ENCODE data around the gene RPTOR. TPM values are rescaled to one million over a fixed set of nuclear protein-coding genes. Genes with fewer than 3 reads are reported as not detected.

The RPTOR gene
- total RNA-seq, 1 experiment from 2014 or later: 25.1 TPM

- DNase-seq (ENCODE audit: low read depth): no peak
Measured at GRCh38 chr17:80940171-80941123, 395.8 kb downstream of the RPTOR start.

DNA sequence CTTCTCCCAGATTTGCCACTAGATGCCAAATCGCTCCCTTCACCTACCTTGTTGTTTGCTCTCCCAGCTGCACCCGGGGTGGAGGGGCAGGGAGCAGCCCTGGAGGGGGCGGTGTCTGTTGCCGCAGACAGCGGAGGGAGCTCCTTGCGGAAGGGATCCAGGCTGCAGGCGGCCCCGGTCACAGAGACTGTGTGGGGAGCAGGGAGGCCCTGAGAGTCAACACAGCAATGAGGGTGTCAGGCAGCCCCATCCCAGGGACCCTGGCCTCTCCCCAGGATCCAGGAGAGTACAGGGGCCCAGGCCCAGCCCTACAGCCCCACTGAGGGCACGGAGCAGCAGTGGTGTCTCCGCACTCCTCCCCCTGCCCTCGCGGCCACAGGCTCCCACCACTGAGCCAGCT lies 396.5 kb downstream of the RPTOR start:
- DNase-seq (ENCODE audit: low read depth): no peak

DNA sequence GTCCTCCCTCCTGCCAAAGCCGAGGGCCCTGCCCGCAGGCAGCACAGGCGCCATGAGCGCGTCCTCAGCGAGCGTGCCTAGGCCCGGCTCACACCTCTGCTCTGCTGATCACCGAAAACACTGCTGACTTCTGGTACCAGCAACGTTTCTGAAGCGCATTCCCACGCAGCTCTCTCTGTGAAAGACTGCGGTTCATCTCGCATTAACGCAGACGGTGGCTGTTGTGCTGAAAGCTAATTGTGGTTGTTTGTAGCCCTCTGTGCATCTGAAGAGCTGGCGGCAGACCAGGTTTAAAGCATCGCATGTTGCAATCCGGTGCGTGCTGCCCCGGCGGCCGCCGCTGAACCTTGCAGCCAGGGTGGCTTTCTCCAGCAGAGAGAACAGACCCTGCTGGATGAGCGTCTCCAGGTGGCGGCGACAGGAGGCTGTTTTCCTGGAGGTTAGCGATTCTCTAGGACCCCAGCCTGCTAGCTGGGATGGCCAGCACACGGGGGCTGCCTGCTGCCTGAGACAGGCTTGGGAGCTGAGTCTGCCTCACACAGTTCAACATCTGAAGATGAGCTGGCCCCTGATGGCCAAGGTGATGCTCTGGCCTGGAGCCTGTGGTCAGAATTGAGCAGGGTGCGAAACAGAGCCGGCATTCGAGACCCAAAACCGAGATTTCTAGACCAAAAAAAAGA lies 397.2 kb downstream of the RPTOR start:
- no peak for DNase-seq (ENCODE audit: low read depth)

DNA sequence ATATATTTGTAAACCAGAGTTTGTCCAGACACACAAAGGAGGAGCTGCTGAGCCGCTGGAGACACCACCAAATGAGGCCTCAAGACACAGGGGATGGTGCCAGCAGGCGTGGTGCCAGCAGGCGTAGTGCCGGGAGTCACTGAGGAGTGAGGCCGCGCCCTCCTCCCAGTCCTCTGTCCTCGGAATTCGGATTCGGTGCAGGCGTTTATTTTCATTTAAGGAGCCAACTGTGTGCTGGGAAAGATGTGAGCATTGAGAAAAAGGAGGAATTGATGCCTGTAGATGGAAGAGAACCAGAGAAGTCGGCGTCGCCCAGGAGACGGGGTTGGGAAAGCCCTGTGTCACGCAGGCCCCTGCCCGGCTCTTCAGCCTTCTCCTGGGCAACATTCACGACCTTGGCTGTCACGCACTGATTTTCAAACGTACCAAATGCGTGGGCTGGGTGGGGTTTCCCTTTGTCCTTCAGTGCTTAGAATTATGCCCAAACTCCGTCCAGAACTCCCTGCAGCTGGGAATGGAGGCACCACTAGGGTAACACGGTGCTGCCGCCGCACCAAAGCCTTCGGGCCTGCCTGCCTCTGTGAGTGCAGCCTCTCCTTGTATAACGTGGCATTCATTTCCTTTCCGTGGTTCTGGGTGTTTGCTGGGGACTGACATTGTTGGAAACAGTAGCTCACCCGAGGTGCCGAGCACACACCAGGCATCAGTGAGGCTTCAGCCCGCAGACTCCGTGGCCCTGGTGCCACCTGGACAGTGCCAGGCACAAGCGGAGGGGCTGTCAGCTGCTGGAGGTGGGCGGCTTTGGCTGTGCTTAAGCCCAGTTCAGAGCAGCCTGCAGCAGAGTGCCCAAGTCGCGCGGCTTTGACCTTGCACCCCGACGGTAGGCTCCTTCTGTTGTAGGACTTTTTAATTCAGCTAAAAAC lies 398.0 kb downstream of the RPTOR start:
- peak; percentile 65 for DNase-seq (ENCODE audit: low read depth)

DNA sequence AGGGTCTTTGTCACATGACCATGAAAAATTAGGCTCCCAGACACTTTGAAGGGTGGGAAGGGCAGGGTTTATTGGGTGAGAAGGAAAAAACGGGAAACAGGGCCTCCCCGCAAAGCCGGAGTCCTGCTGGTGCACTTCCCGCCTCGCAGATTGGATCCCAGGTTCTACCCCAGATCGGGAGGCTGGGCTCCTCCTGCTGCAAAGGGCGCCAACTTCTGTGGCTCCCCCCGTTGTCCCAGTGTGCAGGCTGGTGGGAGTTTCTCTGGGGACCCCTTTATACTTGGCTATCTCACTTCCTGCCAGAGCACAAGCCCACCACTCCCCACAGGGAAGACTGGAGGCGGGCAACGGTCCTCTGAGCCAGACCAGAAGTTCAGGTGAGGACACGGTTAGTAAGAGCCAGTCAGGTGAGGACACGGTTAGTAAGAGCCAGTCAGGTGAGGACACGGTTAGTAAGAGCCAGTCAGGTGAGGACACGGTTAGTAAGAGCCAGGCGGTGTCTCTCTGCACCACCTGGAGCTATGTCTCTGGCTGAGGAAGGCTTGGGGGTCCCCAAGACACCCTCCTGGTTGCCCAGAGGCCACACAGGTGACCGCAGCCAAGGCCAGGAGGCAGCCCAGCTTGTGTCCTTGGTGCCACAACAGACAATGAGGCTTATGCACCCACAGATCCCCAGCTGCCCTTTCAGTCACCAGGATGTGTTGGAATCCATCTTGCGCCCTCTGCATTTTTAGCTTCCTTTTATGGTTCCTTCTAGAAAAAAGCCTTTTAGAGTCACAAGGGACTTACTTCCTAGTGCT lies 398.9 kb downstream of the RPTOR start:
- DNase-seq (ENCODE audit: low read depth): no peak

GRCh38 chr17:80944326-80944725 lies 399.7 kb downstream of the RPTOR start:
- DNase-seq (ENCODE audit: low read depth): no peak

- no peak for DNase-seq (ENCODE audit: low read depth)
Measured at GRCh38 chr17:80945736-80946135, 401.1 kb downstream of the RPTOR start.

GRCh38 chr17:80946449-80946848 lies 401.8 kb downstream of the RPTOR start:
- no peak for DNase-seq (ENCODE audit: low read depth)

DNA sequence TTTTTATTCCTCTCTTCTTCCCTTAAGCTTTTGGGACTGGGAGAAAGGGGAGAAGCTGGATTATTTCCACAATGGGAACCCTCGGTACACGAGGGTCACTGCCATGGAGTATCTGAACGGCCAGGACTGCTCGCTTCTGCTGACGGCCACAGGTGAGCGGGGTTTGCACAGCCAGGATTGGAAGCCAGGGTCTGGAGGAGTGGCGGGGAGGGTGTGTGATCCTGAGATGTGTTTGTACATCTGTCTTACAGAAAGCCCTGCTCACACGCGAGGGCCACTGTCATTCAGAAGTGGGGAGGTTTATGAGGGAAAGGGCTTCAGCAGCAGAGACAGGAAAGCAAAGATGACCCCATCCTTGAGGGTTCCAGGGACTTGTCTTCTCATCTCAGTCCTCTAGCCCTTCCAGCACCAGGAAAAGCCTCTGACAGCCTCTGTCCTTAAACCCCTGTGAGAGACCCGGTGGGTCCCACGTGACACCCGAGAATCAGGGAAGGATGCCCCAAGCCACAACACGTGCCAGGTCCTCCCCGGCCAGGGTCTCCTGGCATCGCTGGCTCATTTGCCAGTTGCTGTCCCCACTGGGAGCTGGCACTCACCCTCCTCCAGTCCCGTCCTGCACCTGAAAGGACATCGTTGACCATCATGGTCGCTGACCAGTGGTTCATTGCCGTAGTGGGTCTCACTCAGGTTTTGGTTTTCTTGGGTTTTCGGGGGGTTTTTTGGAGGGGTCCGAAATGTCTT lies 402.7 kb downstream of the RPTOR start:
- no peak for DNase-seq (ENCODE audit: low read depth)

GRCh38 chr17:80948019-80948975 lies 403.7 kb downstream of the RPTOR start:
- no peak for DNase-seq (ENCODE audit: low read depth)

DNA sequence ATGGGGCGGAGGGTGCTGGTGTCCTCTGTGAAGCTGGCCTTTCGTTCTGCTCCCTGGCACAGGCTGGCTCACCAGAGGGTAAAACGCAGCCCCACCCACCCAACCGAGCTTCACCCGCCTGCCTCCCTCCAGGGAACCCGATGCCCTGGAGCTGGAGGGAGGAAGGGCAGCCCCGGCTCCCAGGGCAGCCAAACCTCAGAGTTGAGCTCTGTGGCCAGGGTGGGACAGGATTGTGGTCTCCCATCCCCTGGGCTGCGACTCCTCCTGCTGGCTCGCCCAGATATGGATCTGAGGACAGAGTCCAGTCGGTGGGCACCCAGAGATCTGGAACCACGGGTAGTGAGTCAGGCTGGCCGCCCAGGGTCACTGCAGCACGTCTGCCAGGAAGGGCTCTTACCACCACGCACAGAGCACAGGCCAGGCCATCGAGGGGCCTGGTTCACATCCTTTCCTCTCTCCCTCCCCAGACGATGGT lies 404.4 kb downstream of the RPTOR start:
- no peak for DNase-seq (ENCODE audit: low read depth)

GRCh38 chr17:80949451-80950421 lies 405.1 kb downstream of the RPTOR start:
- no peak for DNase-seq (ENCODE audit: low read depth)

- no peak for DNase-seq (ENCODE audit: low read depth)
Measured at GRCh38 chr17:80950466-80951120, 406.0 kb downstream of the RPTOR start.

- DNase-seq (ENCODE audit: low read depth): no peak
Measured at GRCh38 chr17:80951121-80952090, 406.8 kb downstream of the RPTOR start.

GRCh38 chr17:80952291-80952690 lies 407.7 kb downstream of the RPTOR start:
- DNase-seq (ENCODE audit: low read depth): no peak

All from LHCN-M2 (cell line).